ENCODE measurements around the gene CDK9.

CDK9 gene

DNA sequence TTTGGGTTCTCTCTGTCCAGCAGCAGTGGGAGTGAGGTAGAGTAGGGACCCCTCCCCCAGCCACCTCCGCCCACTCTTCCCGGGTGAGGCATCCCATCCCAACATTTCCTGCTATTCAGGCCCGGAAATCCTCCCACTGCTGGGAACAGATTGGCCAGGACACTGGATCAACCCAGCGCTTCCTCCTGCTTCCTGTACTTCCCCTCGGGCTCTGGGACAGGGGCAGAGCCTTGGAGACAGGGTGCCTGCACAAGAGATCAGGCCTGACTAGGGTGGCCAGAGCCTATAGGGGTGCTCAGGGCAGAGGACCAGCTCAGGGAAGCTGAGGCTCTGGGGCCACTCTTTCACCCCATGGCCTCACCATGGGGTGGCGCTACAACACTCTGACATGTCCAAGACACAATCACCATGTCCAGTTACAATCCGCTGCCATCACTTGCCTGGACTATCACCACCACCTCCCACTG is 21.9 kb upstream of the CDK9 start:
- no peak overlapping the region for H3K27ac ChIP-seq (ENCODE audit: low read depth, low read length)
- no peaks in the 10 kb centered on the region for H3K9me3 ChIP-seq (ENCODE audit: control insufficient read depth, insufficient read depth, low read depth, low read length)
- H3K27me3 ChIP-seq (ENCODE audit: control insufficient read depth, insufficient read depth, low read length): no peaks in the 10 kb centered on the region
- H3K36me3 ChIP-seq (ENCODE audit: control insufficient read depth, insufficient read depth, low read length): no peaks in the 10 kb centered on the region
- H3K9ac ChIP-seq (ENCODE audit: low read length): no peak overlapping the region
- peaks cover 38% of the 10 kb centered on the region for H3K4me1 ChIP-seq (ENCODE audit: control insufficient read depth, insufficient read depth, low read length)
- H3K4me3 ChIP-seq (ENCODE audit: low read depth, low read length): no peak overlapping the region

DNA sequence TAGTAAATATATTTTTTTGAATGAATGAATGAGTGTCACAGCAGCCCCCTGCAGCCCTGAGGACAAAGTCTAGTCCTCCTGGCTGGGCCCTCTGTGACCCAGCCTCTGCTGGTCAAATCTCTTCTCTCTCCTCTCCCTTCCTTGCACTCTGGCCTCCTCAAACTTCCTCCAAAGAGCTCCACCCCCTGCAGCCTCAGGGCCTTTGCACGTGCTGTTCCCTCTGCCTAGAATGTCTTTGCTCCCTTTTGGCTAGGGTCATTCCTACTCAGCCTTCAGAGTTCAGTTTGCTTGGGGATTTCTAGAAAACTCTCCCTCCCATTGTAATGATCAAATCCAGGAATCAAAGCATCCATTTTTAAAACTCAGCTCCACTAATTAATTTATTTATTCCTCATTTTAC is 20.4 kb upstream of the CDK9 start:
- Histone ChIP-seq H3K4me3 (ENCODE audit: low read depth, low read length) (no peak overlapping the region), H3K9me3 (ENCODE audit: control insufficient read depth, insufficient read depth, low read depth, low read length) (no peaks in the 10 kb centered on the region), H3K36me3 (ENCODE audit: control insufficient read depth, insufficient read depth, low read length) (no peaks in the 10 kb centered on the region), H3K27me3 (ENCODE audit: control insufficient read depth, insufficient read depth, low read length) (no peaks in the 10 kb centered on the region), H3K27ac (ENCODE audit: low read depth, low read length) (no peak overlapping the region), H3K4me1 (ENCODE audit: control insufficient read depth, insufficient read depth, low read length) (peaks cover 46% of the 10 kb centered on the region), H3K9ac (ENCODE audit: low read length) (no peak overlapping the region)

DNA sequence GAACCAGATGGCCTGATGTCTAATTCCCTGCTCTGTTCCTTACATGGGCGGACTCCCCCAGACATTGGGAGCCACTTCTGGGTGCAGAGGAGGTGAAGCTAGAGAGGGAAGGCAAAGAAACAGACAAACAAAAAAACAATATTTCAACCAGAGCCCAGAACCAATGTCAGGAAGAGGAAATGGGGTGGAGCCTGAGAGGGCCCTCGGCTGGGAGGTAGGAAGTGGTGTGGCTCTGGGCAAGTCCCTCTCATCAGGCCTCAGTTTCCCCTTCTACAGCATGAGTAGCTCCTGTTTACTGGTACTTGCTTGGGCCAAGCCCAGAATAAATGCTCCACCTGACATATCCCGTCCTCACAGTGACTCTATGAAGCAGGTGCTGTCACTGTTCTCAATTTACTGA is 18.4 kb upstream of the CDK9 start:
- H3K27ac ChIP-seq (ENCODE audit: low read depth, low read length): no peak overlapping the region; the same call in 1 of the 2 replicates

DNA sequence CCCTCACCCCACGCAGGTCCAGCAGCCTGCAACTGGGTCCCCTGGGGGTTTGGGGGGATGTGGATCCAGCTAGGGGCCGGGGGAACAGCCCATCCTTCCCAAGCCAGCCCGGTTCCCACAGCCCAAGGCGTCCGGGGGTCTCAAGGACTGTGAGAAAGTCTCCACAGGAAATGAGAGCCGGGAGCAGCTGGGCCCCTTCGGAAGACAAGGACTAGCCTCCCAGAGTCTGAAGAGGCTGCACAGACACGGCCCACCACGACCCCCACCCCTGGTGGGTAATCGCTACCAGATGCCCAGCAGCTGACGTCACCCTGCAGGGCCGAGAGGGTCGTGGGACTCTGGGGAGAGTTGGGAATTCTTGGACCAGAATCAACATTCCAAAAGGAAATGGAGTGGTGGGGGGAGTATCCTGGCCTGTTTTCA is 17.9 kb upstream of the CDK9 start:
- H3K4me3 ChIP-seq (ENCODE audit: low read depth, low read length): no peak overlapping the region
- peak overlapping the region; percentile 57 for H3K9ac ChIP-seq (ENCODE audit: low read length)
- H3K27me3 ChIP-seq (ENCODE audit: control insufficient read depth, insufficient read depth, low read length): no peaks in the 10 kb centered on the region
- H3K4me1 ChIP-seq (ENCODE audit: control insufficient read depth, insufficient read depth, low read length): peaks cover 39% of the 10 kb centered on the region
- H3K9me3 ChIP-seq (ENCODE audit: control insufficient read depth, insufficient read depth, low read depth, low read length): no peaks in the 10 kb centered on the region
- H3K27ac ChIP-seq (ENCODE audit: low read depth, low read length): peak overlapping the region; percentile 56; the same call in 1 of the 2 replicates
- no peaks in the 10 kb centered on the region for H3K36me3 ChIP-seq (ENCODE audit: control insufficient read depth, insufficient read depth, low read length)

More for the DNA sequence above, 18.4 kb upstream of the CDK9 start:
- no peaks in the 10 kb centered on the region for H3K9me3 ChIP-seq (ENCODE audit: control insufficient read depth, insufficient read depth, low read depth, low read length)
- H3K4me1 ChIP-seq (ENCODE audit: control insufficient read depth, insufficient read depth, low read length): peaks cover 41% of the 10 kb centered on the region
- no peak overlapping the region for H3K9ac ChIP-seq (ENCODE audit: low read length)
- no peaks in the 10 kb centered on the region for H3K27me3 ChIP-seq (ENCODE audit: control insufficient read depth, insufficient read depth, low read length)
- no peak overlapping the region for H3K4me3 ChIP-seq (ENCODE audit: low read depth, low read length)
- H3K36me3 ChIP-seq (ENCODE audit: control insufficient read depth, insufficient read depth, low read length): no peaks in the 10 kb centered on the region

DNA sequence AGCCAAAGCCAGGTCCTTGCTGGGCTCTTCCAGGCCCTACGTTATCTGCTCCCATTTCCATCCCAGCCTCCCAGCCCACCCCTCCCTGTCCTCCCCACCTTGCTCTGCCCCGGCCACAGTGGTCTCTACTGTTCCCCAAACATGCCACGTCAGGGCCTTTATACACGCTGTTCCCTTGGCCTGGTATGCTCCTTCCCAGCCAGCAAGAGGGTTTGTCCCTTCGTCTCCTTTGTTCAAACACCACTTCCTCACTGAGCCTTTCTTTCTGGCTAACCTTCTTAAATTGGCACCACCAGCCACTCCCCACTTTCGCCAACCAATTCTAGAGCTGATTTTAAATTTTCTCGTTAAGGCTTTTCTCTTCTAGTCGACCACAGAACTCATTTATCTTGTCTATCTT is 17.1 kb upstream of the CDK9 start:
- Histone ChIP-seq H3K27me3 (ENCODE audit: control insufficient read depth, insufficient read depth, low read length) (no peaks in the 10 kb centered on the region), H3K9ac (ENCODE audit: low read length) (no peak overlapping the region), H3K4me1 (ENCODE audit: control insufficient read depth, insufficient read depth, low read length) (peaks cover 36% of the 10 kb centered on the region), H3K9me3 (ENCODE audit: control insufficient read depth, insufficient read depth, low read depth, low read length) (no peaks in the 10 kb centered on the region), H3K4me3 (ENCODE audit: low read depth, low read length) (no peak overlapping the region), H3K36me3 (ENCODE audit: control insufficient read depth, insufficient read depth, low read length) (no peaks in the 10 kb centered on the region), H3K27ac (ENCODE audit: low read depth, low read length) (peak overlapping the region; percentile 56; the same call in 1 of the 2 replicates)

DNA sequence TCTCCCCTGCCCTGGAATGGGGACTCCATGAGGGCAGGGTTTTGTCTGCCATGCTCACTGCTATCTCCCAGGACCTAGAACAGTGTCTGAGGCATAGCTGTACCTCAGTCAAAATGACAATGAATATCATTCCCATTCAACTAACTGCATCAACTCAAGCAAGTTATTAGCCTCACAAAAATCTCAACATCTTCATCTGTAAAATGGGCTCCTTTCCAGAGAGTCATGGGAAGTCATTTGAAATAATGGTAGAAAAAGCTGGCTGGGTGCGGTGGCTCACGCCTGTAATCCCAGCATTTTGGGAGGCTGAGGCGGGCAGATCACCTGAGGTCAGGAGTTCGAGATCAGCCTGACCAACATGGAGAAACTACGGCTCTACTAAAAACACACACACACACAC is 16.7 kb upstream of the CDK9 start:
- Histone ChIP-seq H3K4me1 (ENCODE audit: control insufficient read depth, insufficient read depth, low read length) (peaks cover 32% of the 10 kb centered on the region), H3K27ac (ENCODE audit: low read depth, low read length) (no peak overlapping the region), H3K27me3 (ENCODE audit: control insufficient read depth, insufficient read depth, low read length) (no peaks in the 10 kb centered on the region), H3K9ac (ENCODE audit: low read length) (no peak overlapping the region), H3K9me3 (ENCODE audit: control insufficient read depth, insufficient read depth, low read depth, low read length) (no peaks in the 10 kb centered on the region), H3K4me3 (ENCODE audit: low read depth, low read length) (no peak overlapping the region), H3K36me3 (ENCODE audit: control insufficient read depth, insufficient read depth, low read length) (no peaks in the 10 kb centered on the region)

DNA sequence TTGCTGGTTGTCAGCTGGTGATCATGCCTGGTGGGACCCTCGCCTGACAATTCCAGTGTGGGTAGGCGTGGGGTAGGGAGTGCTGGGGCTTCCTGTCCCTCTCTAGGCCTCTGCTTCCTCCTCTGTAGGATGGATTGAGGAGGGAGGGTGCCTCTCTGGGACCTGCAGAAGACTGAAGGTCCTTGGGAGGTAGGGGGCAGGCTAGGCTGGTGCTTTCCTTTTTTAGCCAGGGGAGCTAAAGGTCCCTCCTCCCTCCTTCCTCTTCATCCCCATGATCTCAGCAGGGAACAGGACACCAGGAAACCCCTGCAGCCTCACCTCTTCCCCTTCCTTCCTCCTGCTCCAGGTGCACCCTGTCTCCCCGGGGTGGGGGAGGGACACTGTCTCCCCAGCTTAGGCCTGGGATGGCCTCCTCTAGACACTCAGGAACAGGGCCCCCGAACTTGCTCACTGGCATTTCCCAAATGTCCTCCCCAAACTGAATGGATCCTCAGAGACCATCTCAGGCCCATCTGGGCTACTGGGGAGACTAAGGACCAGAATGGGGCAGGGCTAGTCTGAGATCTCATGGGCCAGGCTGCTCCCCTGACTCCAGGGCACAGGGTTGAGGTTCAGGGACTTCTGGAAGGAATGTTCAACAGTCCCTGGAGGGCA is 15.8 kb upstream of the CDK9 start:
- Histone ChIP-seq H3K27me3 (ENCODE audit: control insufficient read depth, insufficient read depth, low read length) (no peaks in the 10 kb centered on the region), H3K27ac (ENCODE audit: low read depth, low read length) (no peak overlapping the region), H3K9ac (ENCODE audit: low read length) (no peak overlapping the region), H3K36me3 (ENCODE audit: control insufficient read depth, insufficient read depth, low read length) (no peaks in the 10 kb centered on the region), H3K4me3 (ENCODE audit: low read depth, low read length) (no peak overlapping the region), H3K4me1 (ENCODE audit: control insufficient read depth, insufficient read depth, low read length) (peaks cover 30% of the 10 kb centered on the region), H3K9me3 (ENCODE audit: control insufficient read depth, insufficient read depth, low read depth, low read length) (no peaks in the 10 kb centered on the region)

DNA sequence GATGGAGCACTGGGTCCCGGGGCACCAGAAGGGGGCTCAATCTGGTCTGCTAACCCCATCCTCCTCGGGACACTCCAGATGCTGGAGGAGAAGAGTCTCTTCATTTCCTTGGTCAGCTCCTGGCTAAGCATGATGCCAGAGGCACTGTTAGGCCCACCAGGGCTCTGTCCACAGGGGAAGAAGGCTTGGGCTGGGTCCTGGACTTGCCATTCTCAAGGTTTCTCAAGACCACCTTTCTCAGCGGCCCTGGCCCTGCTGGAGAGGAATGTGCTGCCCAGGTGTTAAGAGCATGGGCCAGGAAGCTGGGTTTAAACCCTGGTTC is 15.3 kb upstream of the CDK9 start:
- Histone ChIP-seq H3K27ac (ENCODE audit: low read depth, low read length) (no peak overlapping the region), H3K4me1 (ENCODE audit: control insufficient read depth, insufficient read depth, low read length) (peaks cover 30% of the 10 kb centered on the region), H3K4me3 (ENCODE audit: low read depth, low read length) (peak overlapping the region; percentile 72), H3K27me3 (ENCODE audit: control insufficient read depth, insufficient read depth, low read length) (no peaks in the 10 kb centered on the region), H3K36me3 (ENCODE audit: control insufficient read depth, insufficient read depth, low read length) (no peaks in the 10 kb centered on the region), H3K9ac (ENCODE audit: low read length) (no peak overlapping the region), H3K9me3 (ENCODE audit: control insufficient read depth, insufficient read depth, low read depth, low read length) (no peaks in the 10 kb centered on the region)

DNA sequence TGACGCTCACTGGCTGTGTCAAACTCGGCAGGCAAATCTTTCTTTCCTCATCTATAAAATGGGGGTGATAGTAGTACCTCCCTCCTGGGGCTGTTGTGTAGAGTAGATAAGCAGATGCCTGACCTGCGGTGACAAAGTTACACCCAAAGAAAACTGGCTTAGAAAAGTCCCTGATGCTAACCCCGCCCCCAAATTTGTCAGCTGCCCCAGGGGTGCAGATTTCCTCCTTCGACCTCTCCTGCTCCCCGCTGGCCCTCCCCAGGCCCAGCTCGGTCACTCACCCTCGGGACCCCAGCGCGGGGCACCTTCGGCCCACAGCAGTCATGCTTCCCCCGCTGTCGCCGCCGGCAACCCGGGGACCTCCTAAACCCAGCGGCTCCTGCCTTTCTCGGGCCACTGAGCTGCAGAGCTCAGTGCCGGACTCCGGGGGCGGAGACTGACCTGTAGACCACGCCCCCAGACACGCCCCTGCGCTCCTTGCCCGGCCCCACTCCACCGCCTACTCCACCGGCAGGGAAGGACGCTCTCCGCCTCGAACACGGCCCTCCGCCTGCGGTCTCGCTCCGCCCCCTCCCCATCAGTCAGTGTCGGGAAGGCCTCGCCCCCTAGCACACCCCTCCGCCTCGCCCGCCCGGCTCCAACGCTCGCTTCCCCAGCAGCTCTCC is 14.8 kb upstream of the CDK9 start:
- Histone ChIP-seq H3K4me1 (ENCODE audit: control insufficient read depth, insufficient read depth, low read length) (peaks cover 31% of the 10 kb centered on the region), H3K9ac (ENCODE audit: low read length) (no peak overlapping the region), H3K27me3 (ENCODE audit: control insufficient read depth, insufficient read depth, low read length) (no peaks in the 10 kb centered on the region), H3K4me3 (ENCODE audit: low read depth, low read length) (peak overlapping the region; percentile 72), H3K9me3 (ENCODE audit: control insufficient read depth, insufficient read depth, low read depth, low read length) (no peaks in the 10 kb centered on the region), H3K36me3 (ENCODE audit: control insufficient read depth, insufficient read depth, low read length) (no peaks in the 10 kb centered on the region), H3K27ac (ENCODE audit: low read depth, low read length) (no peak overlapping the region)

DNA sequence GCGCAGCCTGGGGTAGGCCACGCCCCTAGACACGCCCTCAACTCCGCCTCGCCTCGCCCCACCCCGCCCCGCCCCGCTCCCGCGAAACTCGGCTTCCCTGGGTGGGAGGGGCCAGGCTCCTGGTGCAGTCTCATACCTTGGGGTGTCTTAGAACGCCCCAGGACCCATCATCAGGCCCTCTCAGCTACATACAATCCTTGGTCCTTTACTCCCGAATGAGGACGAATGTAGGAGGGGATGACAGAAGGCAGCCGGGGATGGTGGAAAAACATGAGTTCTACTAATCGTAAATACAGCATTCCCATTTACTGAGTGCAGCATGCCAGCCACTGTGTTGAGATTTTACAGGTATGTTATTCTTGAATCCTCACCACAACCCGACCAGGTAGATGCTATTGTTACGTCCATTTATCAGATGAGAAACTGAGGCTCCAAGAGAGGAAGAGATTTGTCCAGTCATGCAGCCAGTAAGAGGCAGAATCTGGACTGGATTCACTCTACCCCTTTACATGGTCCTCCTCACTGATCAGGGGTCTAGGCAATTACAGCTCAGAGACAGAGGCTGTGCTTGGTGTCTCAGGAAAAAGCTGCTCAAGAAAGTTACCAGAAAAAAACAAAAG is 14.2 kb upstream of the CDK9 start:
- Histone ChIP-seq H3K27ac (ENCODE audit: low read depth, low read length) (no peak overlapping the region), H3K4me1 (ENCODE audit: control insufficient read depth, insufficient read depth, low read length) (peaks cover 37% of the 10 kb centered on the region)

DNA sequence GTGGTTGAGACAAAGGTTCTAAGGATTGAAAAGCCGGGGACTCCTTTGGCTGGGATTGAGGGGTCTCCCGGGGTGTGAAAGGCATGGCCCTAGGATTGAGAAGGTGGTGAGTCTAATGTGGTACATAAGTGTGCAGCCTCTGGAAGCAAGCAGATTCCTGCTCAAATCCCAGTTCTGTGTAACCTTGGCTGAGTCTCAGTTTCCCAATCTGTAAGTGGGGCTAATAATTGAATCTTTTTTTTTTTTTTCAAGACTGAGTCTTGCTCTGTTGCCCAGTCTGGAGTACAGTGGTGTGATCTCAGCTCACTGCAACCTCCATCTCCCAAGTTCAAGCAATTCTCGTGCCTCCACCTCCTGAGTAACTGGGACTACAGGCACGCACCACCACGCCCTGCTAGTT is 13.2 kb upstream of the CDK9 start:
- no peaks in the 10 kb centered on the region for H3K36me3 ChIP-seq (ENCODE audit: control insufficient read depth, insufficient read depth, low read length)
- H3K4me3 ChIP-seq (ENCODE audit: low read depth, low read length): no peak overlapping the region
- no peaks in the 10 kb centered on the region for H3K27me3 ChIP-seq (ENCODE audit: control insufficient read depth, insufficient read depth, low read length)
- H3K9ac ChIP-seq (ENCODE audit: low read length): no peak overlapping the region
- H3K9me3 ChIP-seq (ENCODE audit: control insufficient read depth, insufficient read depth, low read depth, low read length): no peaks in the 10 kb centered on the region
- H3K27ac ChIP-seq (ENCODE audit: low read depth, low read length): no peak overlapping the region
- peaks cover 38% of the 10 kb centered on the region for H3K4me1 ChIP-seq (ENCODE audit: control insufficient read depth, insufficient read depth, low read length)

More for the DNA sequence above, 14.2 kb upstream of the CDK9 start:
- Histone ChIP-seq H3K36me3 (ENCODE audit: control insufficient read depth, insufficient read depth, low read length) (no peaks in the 10 kb centered on the region), H3K9me3 (ENCODE audit: control insufficient read depth, insufficient read depth, low read depth, low read length) (no peaks in the 10 kb centered on the region), H3K9ac (ENCODE audit: low read length) (no peak overlapping the region), H3K27me3 (ENCODE audit: control insufficient read depth, insufficient read depth, low read length) (no peaks in the 10 kb centered on the region), H3K4me3 (ENCODE audit: low read depth, low read length) (peak overlapping the region; percentile 72)
